ENCODE measurements around the gene FNIP1. TPM values are rescaled to one million over a fixed set of nuclear protein-coding genes. Genes with fewer than 3 reads are reported as not detected.

FNIP1 gene
- total RNA-seq, 2 donors from 2014 or later = 19.9 to 25.6 TPM

- Histone ChIP-seq H3K36me3 (ENCODE audit: control insufficient read depth, insufficient read depth, low read length) (peaks cover 61% of the 10 kb centered on the region), H3K9ac (ENCODE audit: extremely low read depth, low read length, poor library complexity, severe bottlenecking) (no peak overlapping the region), H3K4me1 (ENCODE audit: control insufficient read depth, insufficient read depth, low read length) (peaks cover 5% of the 10 kb centered on the region), H3K27ac (ENCODE audit: low read depth, low read length) (no peak overlapping the region), H3K27me3 (ENCODE audit: control insufficient read depth, insufficient read depth, low read length, poor library complexity, severe bottlenecking) (no peaks in the 10 kb centered on the region), H3K4me3 (ENCODE audit: low read length) (no peak overlapping the region), H3K9me3 (ENCODE audit: control insufficient read depth, low read length) (no peaks in the 10 kb centered on the region)
- H3K27ac Mint-ChIP-seq = no peak overlapping the region
- no peaks in the 10 kb centered on the region for H3K27me3 Mint-ChIP-seq (ENCODE audit: insufficient read depth)
- peaks cover 46% of the 10 kb centered on the region for H3K36me3 Mint-ChIP-seq (ENCODE audit: low read depth)
- no peak for TF ChIP-seq CTCF (conservative IDR thresholded peaks at IDR 0.05)
- no peaks in the 10 kb centered on the region for H3K9me3 Mint-ChIP-seq
- H3K4me3 Mint-ChIP-seq = no peak overlapping the region
- H3K4me1 Mint-ChIP-seq = peaks cover 6% of the 10 kb centered on the region
- DNase-seq = no peak
These were observed 125.4 kb downstream of the FNIP1 start for GRCh38 chr5:131671409-131671808.

GRCh38 chr5:131664929-131665328 is 131.9 kb downstream of the FNIP1 start:
- Mint-ChIP-seq H3K36me3 (ENCODE audit: low read depth) (peaks cover 52% of the 10 kb centered on the region), H3K4me3 (no peak overlapping the region), H3K9me3 (peaks cover 3% of the 10 kb centered on the region), H3K4me1 (no peaks in the 10 kb centered on the region), H3K27ac (no peak overlapping the region), H3K27me3 (ENCODE audit: insufficient read depth) (no peaks in the 10 kb centered on the region)
- Histone ChIP-seq H3K27ac (ENCODE audit: low read depth, low read length) (no peak overlapping the region), H3K36me3 (ENCODE audit: control insufficient read depth, insufficient read depth, low read length) (peaks cover 43% of the 10 kb centered on the region), H3K4me1 (ENCODE audit: control insufficient read depth, insufficient read depth, low read length) (no peaks in the 10 kb centered on the region), H3K9me3 (ENCODE audit: control insufficient read depth, low read length) (no peaks in the 10 kb centered on the region), H3K27me3 (ENCODE audit: control insufficient read depth, insufficient read depth, low read length, poor library complexity, severe bottlenecking) (no peaks in the 10 kb centered on the region), H3K9ac (ENCODE audit: extremely low read depth, low read length, poor library complexity, severe bottlenecking) (no peak overlapping the region), H3K4me3 (ENCODE audit: low read length) (no peak overlapping the region)
- 96% methylated on average over 1 of the region's 1 CpG; no CpG with 5 or more reads in 1 of the 2 experiments for WGBS, 2 experiments (ENCODE audit: insufficient coverage in 1 of 2, insufficient read length in 1 of 2)
- TF ChIP-seq CTCF (conservative IDR thresholded peaks at IDR 0.05) = no peak
- no peak for DNase-seq

- Histone ChIP-seq H3K4me1 (ENCODE audit: control insufficient read depth, insufficient read depth, low read length) (no peaks in the 10 kb centered on the region), H3K9me3 (ENCODE audit: control insufficient read depth, low read length) (no peaks in the 10 kb centered on the region), H3K9ac (ENCODE audit: extremely low read depth, low read length, poor library complexity, severe bottlenecking) (no peak overlapping the region), H3K27me3 (ENCODE audit: control insufficient read depth, insufficient read depth, low read length, poor library complexity, severe bottlenecking) (no peaks in the 10 kb centered on the region), H3K36me3 (ENCODE audit: control insufficient read depth, insufficient read depth, low read length) (peaks cover 30% of the 10 kb centered on the region), H3K27ac (ENCODE audit: low read depth, low read length) (no peak overlapping the region), H3K4me3 (ENCODE audit: low read length) (no peak overlapping the region)
- H3K27ac Mint-ChIP-seq = peak overlapping the region; percentile 30
- 84 to 89% methylated on average over 1 of the region's 1 CpG for WGBS, 2 experiments (ENCODE audit: insufficient coverage in 1 of 2, insufficient read length in 1 of 2)
- peaks cover 3% of the 10 kb centered on the region for H3K9me3 Mint-ChIP-seq
- H3K27me3 Mint-ChIP-seq (ENCODE audit: insufficient read depth) = no peaks in the 10 kb centered on the region
- no peak overlapping the region for H3K4me3 Mint-ChIP-seq
- TF ChIP-seq CTCF (conservative IDR thresholded peaks at IDR 0.05) = no peak
- DNase-seq = no peak
- no peaks in the 10 kb centered on the region for H3K4me1 Mint-ChIP-seq
- H3K36me3 Mint-ChIP-seq (ENCODE audit: low read depth) = peaks cover 51% of the 10 kb centered on the region
These were observed 134.9 kb downstream of the FNIP1 start for GRCh38 chr5:131661933-131662332.
